Fibroblast of peridontal ligament (primary cell): Measurements from ENCODE around the gene SNX25.
"Not testable (repeated sequence)": the region's sequence is repeated elsewhere in the genome, so short reads cannot be mapped to it uniquely, and the experiment has no call there.

Source experiments
- DNase-seq: peaks from one replicate; pipeline ENCODE4 v3.0.0-alpha.2; 2010; ENCODE audit errors: extremely low read depth

Gene SNX25

GRCh38 chr4:185209031-185209851, at the start of gene SNX25:
TSS of gene SNX25 (plus strand) at chr4:185209598. CDS start at chr4:185209827, 229 bp downstream.
- DNase-seq = peak; percentile 45

- DNase-seq = peak; percentile 87
These were observed 43.8 kb upstream of the SNX25 start for GRCh38 chr4:185165605-185166063.

GRCh38 chr4:185167234-185167633, 42.2 kb upstream of the SNX25 start:
- no peak for DNase-seq

- DNase-seq = no peak
These were observed 37.9 kb upstream of the SNX25 start for GRCh38 chr4:185171373-185172071.

GRCh38 chr4:185179488-185179887, 29.9 kb upstream of the SNX25 start:
- no peak for DNase-seq

GRCh38 chr4:185182239-185182638, 27.2 kb upstream of the SNX25 start:
- no peak for DNase-seq

GRCh38 chr4:185183622-185184281, 25.6 kb upstream of the SNX25 start:
- peak; percentile 97 for DNase-seq

GRCh38 chr4:185186769-185187168, 22.6 kb upstream of the SNX25 start:
- DNase-seq = no peak

GRCh38 chr4:185189606-185190305, 19.6 kb upstream of the SNX25 start:
- no peak for DNase-seq

- DNase-seq = no peak
These were observed 19.0 kb upstream of the SNX25 start for GRCh38 chr4:185190306-185190856.

GRCh38 chr4:185192059-185192458, 17.3 kb upstream of the SNX25 start:
- no peak for DNase-seq

GRCh38 chr4:185194924-185195888, 14.2 kb upstream of the SNX25 start:
- no peak for DNase-seq

- no peak for DNase-seq
These were observed 13.0 kb upstream of the SNX25 start for GRCh38 chr4:185196437-185196836.

GRCh38 chr4:185198189-185198588, 11.2 kb upstream of the SNX25 start:
- DNase-seq = not testable (repeated sequence)

GRCh38 chr4:185201977-185202962, 7.1 kb upstream of the SNX25 start:
- peak; percentile 69 for DNase-seq

GRCh38 chr4:185202984-185203485, 6.4 kb upstream of the SNX25 start:
- no peak for DNase-seq

- DNase-seq = peak; percentile 88
These were observed 5.7 kb upstream of the SNX25 start, which contains the start of gene CFAP97 for GRCh38 chr4:185203486-185204237. TSS of gene CFAP97 (minus strand) at chr4:185204000. CDS start at chr4:185191196, 12,804 bp downstream.
